Parathyroid adenoma (tissue), 2 donors: Measurements from ENCODE around the gene IRAK2.

Source experiments
- H2AFZ ChIP-seq: fragments of 300-600 bp; sonication (generic); one replicate; pipeline ENCODE4 v1.7.0; 2017; ENCODE audit warnings: antibody characterized with exemption, mild to moderate bottlenecking
- H3K27ac ChIP-seq: fragments of 300-600 bp; sonication (generic); one replicate; pipeline ENCODE4 v1.7.0; 2017
- H3K27me3 ChIP-seq: fragments of 300-600 bp; sonication (generic); one replicate; pipeline ENCODE4 v1.7.0; 2017; ENCODE audit warnings: low read length; ENCODE audit not compliant: control insufficient read depth, insufficient read depth
- H3K36me3 ChIP-seq: fragments of 300-600 bp; sonication (generic); one replicate; pipeline ENCODE4 v1.7.0; 2017; ENCODE audit warnings: low read length; ENCODE audit not compliant: control insufficient read depth, insufficient read depth
- H3K4me1 ChIP-seq: fragments of 300-600 bp; sonication (generic); one replicate; pipeline ENCODE4 v1.7.0; 2017; ENCODE audit warnings: control low read depth
- H3K4me2 ChIP-seq: fragments of 300-600 bp; sonication (generic); one replicate; pipeline ENCODE4 v1.7.0; 2017; ENCODE audit warnings: low read length
- H3K4me3 ChIP-seq: fragments of 300-600 bp; sonication (generic); one replicate; pipeline ENCODE4 v1.7.0; 2017; ENCODE audit warnings: low read depth, low read length
- H3K79me2 ChIP-seq: fragments of 300-600 bp; sonication (generic); one replicate; pipeline ENCODE4 v1.7.0; 2017; ENCODE audit warnings: control low read depth
- H3K9ac ChIP-seq: fragments of 300-600 bp; sonication (generic); one replicate; pipeline ENCODE4 v1.7.0; 2017; ENCODE audit warnings: mild to moderate bottlenecking
- H3K9me3 ChIP-seq: fragments of 300-600 bp; sonication (generic); one replicate; pipeline ENCODE4 v1.7.0; 2017; ENCODE audit warnings: low read length; ENCODE audit not compliant: control insufficient read depth
- TF ChIP-seq, protein P1 (sequence below): fragments of 300-600 bp; sonication (generic); IDR thresholded peaks from one replicate; pipeline ENCODE4 v1.7.0; 2017; ENCODE audit warnings: antibody characterized with exemption, mild to moderate bottlenecking
- donor health status: primary hyperparathyroidism.

IRAK2 gene

DNA sequence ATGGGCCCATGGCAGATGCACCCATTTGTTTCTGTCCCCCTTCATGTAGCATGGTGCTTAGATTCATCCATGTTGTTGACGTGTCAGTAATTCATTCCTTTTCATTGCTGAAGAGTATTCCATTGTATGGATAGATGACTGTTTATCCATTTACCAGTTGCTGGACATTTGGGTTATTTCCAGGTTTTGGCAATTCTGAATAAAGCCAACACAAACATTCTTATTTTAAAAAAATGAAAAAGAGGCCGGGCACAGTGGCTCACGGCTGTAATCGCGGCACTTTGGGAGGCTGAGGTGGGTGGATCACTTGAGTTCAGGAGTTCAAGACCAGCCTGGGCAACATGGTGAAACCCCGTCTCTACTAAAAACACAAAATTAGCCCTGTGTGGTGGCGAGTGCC, 64.9 kb downstream of the IRAK2 start:
- H3K4me1 ChIP-seq, result no peaks in the 10 kb centered on the region
- no peaks in the 10 kb centered on the region for H3K27me3 ChIP-seq
- H3K79me2 ChIP-seq, result no peaks in the 10 kb centered on the region
- TF ChIP-seq, protein P1, sequence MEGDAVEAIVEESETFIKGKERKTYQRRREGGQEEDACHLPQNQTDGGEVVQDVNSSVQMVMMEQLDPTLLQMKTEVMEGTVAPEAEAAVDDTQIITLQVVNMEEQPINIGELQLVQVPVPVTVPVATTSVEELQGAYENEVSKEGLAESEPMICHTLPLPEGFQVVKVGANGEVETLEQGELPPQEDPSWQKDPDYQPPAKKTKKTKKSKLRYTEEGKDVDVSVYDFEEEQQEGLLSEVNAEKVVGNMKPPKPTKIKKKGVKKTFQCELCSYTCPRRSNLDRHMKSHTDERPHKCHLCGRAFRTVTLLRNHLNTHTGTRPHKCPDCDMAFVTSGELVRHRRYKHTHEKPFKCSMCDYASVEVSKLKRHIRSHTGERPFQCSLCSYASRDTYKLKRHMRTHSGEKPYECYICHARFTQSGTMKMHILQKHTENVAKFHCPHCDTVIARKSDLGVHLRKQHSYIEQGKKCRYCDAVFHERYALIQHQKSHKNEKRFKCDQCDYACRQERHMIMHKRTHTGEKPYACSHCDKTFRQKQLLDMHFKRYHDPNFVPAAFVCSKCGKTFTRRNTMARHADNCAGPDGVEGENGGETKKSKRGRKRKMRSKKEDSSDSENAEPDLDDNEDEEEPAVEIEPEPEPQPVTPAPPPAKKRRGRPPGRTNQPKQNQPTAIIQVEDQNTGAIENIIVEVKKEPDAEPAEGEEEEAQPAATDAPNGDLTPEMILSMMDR, result no peak
- no peak overlapping the region for H2AFZ ChIP-seq
- H3K4me2 ChIP-seq, result no peak overlapping the region
- no peak overlapping the region for H3K27ac ChIP-seq
- H3K9ac ChIP-seq, result no peak overlapping the region
- no peaks in the 10 kb centered on the region for H3K36me3 ChIP-seq
- H3K4me3 ChIP-seq, result no peak overlapping the region
- no peaks in the 10 kb centered on the region for H3K9me3 ChIP-seq

DNA sequence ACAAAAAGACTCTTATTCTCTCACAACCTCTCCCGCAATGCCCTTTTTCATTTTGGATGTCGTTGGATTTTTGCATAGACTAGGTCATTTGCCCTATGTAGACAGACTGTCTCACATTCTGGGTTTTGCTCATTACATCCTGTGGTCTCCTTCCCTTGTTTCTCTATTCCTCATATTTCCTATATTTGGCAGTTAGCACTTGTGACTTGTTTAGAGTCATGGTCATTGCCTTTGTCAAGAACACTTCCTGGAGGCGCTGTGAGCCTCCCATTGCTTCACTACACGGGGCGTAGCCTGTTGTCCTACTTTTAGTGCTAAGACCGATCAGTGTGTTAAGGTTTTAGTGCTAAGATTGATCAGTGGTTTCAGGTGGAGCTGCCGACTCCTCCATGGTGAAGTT, 67.4 kb downstream of the IRAK2 start:
- Histone ChIP-seq H3K27me3 (no peaks in the 10 kb centered on the region), H3K4me2 (no peak overlapping the region), H3K79me2 (no peaks in the 10 kb centered on the region), H3K4me1 (no peaks in the 10 kb centered on the region), H3K4me3 (no peak overlapping the region), H3K36me3 (no peaks in the 10 kb centered on the region), H2AFZ (no peak overlapping the region), H3K9me3 (no peaks in the 10 kb centered on the region), H3K27ac (no peak overlapping the region), H3K9ac (no peak overlapping the region)
- TF ChIP-seq, protein P1, result no peak

DNA sequence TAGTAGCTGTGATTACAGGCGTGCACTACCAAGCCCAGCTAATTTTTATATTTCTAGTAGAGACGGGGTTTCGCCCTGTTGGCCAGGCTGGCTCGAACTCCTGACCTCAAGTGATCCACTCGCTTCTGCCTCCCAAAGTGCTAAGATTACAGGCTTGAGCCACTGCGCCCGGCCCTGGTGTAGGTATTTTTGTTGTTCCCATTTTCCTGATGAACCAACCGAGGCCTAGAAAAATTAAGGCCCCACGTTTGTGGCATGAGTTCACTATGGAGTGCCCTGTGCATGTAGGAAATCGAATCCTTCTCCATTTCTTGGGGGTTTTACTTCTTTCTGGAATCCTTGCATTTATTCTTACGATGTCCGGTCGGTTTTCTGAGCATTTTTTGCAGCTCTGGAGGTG, 69.3 kb downstream of the IRAK2 start:
- no peak overlapping the region for H3K4me2 ChIP-seq
- no peaks in the 10 kb centered on the region for H3K79me2 ChIP-seq
- no peaks in the 10 kb centered on the region for H3K9me3 ChIP-seq
- H3K4me1 ChIP-seq, result no peaks in the 10 kb centered on the region
- H3K36me3 ChIP-seq, result no peaks in the 10 kb centered on the region
- H3K27ac ChIP-seq, result no peak overlapping the region
- H2AFZ ChIP-seq, result no peak overlapping the region
- no peaks in the 10 kb centered on the region for H3K27me3 ChIP-seq
- no peak overlapping the region for H3K4me3 ChIP-seq
- H3K9ac ChIP-seq, result no peak overlapping the region
- TF ChIP-seq, protein P1, result no peak

DNA sequence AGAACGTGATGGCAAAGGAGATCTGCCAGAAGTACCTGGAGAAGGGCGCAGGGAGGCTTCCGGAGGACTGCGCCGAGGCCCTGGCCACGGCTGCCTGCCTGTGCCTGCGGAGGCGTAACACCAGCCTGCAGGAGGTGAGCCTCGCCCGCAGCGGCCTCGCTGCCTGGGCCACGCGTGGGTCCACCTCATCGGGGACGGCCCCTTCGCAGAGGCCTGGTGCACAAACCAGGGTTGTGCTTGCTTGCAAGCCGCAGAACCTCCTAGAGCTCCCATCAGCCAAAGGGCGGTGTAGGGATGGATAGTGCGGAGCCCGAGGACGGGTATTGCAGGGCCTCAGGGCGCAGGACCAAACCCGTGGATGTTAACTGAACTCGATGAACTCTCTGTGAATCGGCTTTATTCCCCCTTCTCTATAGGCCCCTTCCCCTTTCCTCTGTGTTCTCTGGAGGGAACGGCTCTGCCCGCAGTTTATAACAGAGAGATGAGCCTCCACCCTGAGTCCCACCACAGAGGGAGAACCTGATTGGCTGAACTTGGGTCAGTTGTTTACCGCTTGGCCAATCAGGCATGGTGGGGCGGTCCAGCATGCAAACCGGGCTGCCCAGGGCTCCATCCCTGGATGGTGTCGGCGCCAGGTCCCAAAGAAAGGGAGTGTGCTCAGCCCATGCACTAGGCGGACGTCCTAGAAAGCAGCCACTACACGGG, 70.0 kb downstream of the IRAK2 start:
- TF ChIP-seq, protein P1, result no peak
- Histone ChIP-seq H3K9me3 (no peaks in the 10 kb centered on the region), H2AFZ (no peak overlapping the region), H3K36me3 (no peaks in the 10 kb centered on the region), H3K4me1 (no peaks in the 10 kb centered on the region), H3K27me3 (no peaks in the 10 kb centered on the region), H3K27ac (no peak overlapping the region), H3K4me2 (no peak overlapping the region), H3K4me3 (no peak overlapping the region), H3K9ac (no peak overlapping the region), H3K79me2 (no peaks in the 10 kb centered on the region)

DNA sequence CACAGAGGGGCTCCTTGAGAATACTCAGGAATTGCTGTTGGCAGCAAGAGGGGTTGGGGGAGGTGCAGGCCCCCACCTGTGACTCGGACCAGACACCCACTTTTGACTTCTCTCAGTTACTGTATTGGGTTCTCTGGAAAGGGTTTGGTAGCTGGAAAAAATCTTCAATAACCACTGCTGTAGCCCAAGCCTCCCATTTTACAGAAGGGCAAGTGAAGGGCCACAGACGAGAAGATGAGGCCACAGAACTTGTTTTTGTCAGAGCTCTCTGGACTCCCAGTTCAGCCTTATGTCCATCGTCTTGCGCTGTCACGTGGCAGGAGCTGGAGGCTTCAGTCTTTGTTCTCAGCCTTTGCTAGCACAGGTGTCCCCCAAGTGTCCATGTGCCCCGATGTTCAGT, 70.8 kb downstream of the IRAK2 start:
- no peak overlapping the region for H2AFZ ChIP-seq
- H3K9ac ChIP-seq, result no peak overlapping the region
- TF ChIP-seq, protein P1, result no peak
- no peak overlapping the region for H3K27ac ChIP-seq
- H3K9me3 ChIP-seq, result no peaks in the 10 kb centered on the region
- H3K36me3 ChIP-seq, result no peaks in the 10 kb centered on the region
- no peaks in the 10 kb centered on the region for H3K4me1 ChIP-seq
- H3K79me2 ChIP-seq, result no peaks in the 10 kb centered on the region
- no peak overlapping the region for H3K4me3 ChIP-seq
- H3K27me3 ChIP-seq, result no peaks in the 10 kb centered on the region
- H3K4me2 ChIP-seq, result no peak overlapping the region
